ENCODE results near the gene CGB7. TPM values are rescaled to one million over a fixed set of nuclear protein-coding genes. Genes with fewer than 3 reads are reported as not detected.
"Not testable (repeated sequence)": the region's sequence is repeated elsewhere in the genome, so short reads cannot be mapped to it uniquely, and the experiment has no call there.

Gene CGB7
- total RNA-seq, 4 donors from 2014 or later = 0.20 TPM; not detected in 3

GRCh38 chr19:49043548-49043947 is 14.0 kb downstream of the CGB7 start, which contains the start of gene CGB5:
CGB5 (plus strand) TSS chr19:49043848; CDS start chr19:49044210, 362 bp downstream.
- H3K27me3 ChIP-seq; H3K4me3 ChIP-seq; intact Hi-C loops (cut with DNase I; ENCODE audit: low total_unique reads); H3K27ac ChIP-seq; H3K36me3 ChIP-seq; H3K4me1 ChIP-seq; in situ Hi-C loops (cut with MboI; ENCODE audit: low pct_ligation_motif_present in 1 of 4, low pct_unique_long_range_greater_than_20kb in 1 of 4, low sequenced_read_pairs in 3 of 4); H3K9me3 ChIP-seq; DNase-seq: not testable (repeated sequence)
- WGBS, 2 donors (ENCODE audit: low coverage in 1 of 2) = 62% methylated on average over 12 of the region's 15 CpGs; no CpG with 5 or more reads in 1 of the 2 donors

GRCh38 chr19:49042666-49043065 is 14.9 kb downstream of the CGB7 start:
- H3K27me3 ChIP-seq = not testable (repeated sequence)

GRCh38 chr19:49042177-49042576 is 15.4 kb downstream of the CGB7 start:
- Histone ChIP-seq H3K4me3 (no peak overlapping the region), H3K9me3 (no peaks in the 10 kb centered on the region), H3K36me3 (no peaks in the 10 kb centered on the region), H3K4me1 (no peaks in the 10 kb centered on the region), H3K27me3 (no peaks in the 10 kb centered on the region), H3K27ac (no peak overlapping the region)
- WGBS, 2 donors (ENCODE audit: low coverage in 1 of 2) = 70% methylated on average over 17 of the region's 17 CpGs; no CpG with 5 or more reads in 1 of the 2 donors
- in situ Hi-C loops (cut with MboI; ENCODE audit: low pct_ligation_motif_present in 1 of 4, low pct_unique_long_range_greater_than_20kb in 1 of 4, low sequenced_read_pairs in 3 of 4) = no loop called here
- no peak for TF ChIP-seq POLR2AphosphoS5 (IDR thresholded peaks at IDR 0.05)
- intact Hi-C loops (cut with DNase I; ENCODE audit: low total_unique reads) = no loop called here
- no peak for DNase-seq

More at GRCh38 chr19:49042666-49043065, 14.9 kb downstream of the CGB7 start:
- H3K27ac ChIP-seq; H3K9me3 ChIP-seq; in situ Hi-C loops (cut with MboI; ENCODE audit: low pct_ligation_motif_present in 1 of 4, low pct_unique_long_range_greater_than_20kb in 1 of 4, low sequenced_read_pairs in 3 of 4); intact Hi-C loops (cut with DNase I; ENCODE audit: low total_unique reads); DNase-seq; H3K4me3 ChIP-seq; H3K36me3 ChIP-seq; H3K4me1 ChIP-seq: not testable (repeated sequence)
- 60 to 86% methylated on average over 1 to 4 of the region's 4 CpGs for WGBS, 2 donors (ENCODE audit: low coverage in 1 of 2)

- not testable (repeated sequence) for H3K27ac ChIP-seq, DNase-seq
- WGBS, 2 donors (ENCODE audit: low coverage in 1 of 2) = 50% methylated on average over 9 of the region's 9 CpGs; no CpG with 5 or more reads in 1 of the 2 donors
Measured at GRCh38 chr19:49039736-49040135, 17.8 kb downstream of the CGB7 start.

GRCh38 chr19:49038557-49039276 is 18.8 kb downstream of the CGB7 start:
- H3K36me3 ChIP-seq; DNase-seq; in situ Hi-C loops (cut with MboI; ENCODE audit: low pct_ligation_motif_present in 1 of 4, low pct_unique_long_range_greater_than_20kb in 1 of 4, low sequenced_read_pairs in 3 of 4); H3K27me3 ChIP-seq; H3K4me3 ChIP-seq; H3K4me1 ChIP-seq; H3K27ac ChIP-seq; H3K9me3 ChIP-seq; intact Hi-C loops (cut with DNase I; ENCODE audit: low total_unique reads): not testable (repeated sequence)
- 75 to 83% methylated on average over 4 to 26 of the region's 26 CpGs for WGBS, 2 donors (ENCODE audit: low coverage in 1 of 2)

More at GRCh38 chr19:49039736-49040135, 17.8 kb downstream of the CGB7 start:
- H3K4me3 ChIP-seq; H3K4me1 ChIP-seq; in situ Hi-C loops (cut with MboI; ENCODE audit: low pct_ligation_motif_present in 1 of 4, low pct_unique_long_range_greater_than_20kb in 1 of 4, low sequenced_read_pairs in 3 of 4); H3K36me3 ChIP-seq; intact Hi-C loops (cut with DNase I; ENCODE audit: low total_unique reads); H3K27me3 ChIP-seq; H3K9me3 ChIP-seq: not testable (repeated sequence)

- H3K4me3 ChIP-seq; H3K27ac ChIP-seq; intact Hi-C loops (cut with DNase I; ENCODE audit: low total_unique reads); H3K9me3 ChIP-seq; in situ Hi-C loops (cut with MboI; ENCODE audit: low pct_ligation_motif_present in 1 of 4, low pct_unique_long_range_greater_than_20kb in 1 of 4, low sequenced_read_pairs in 3 of 4); H3K4me1 ChIP-seq; DNase-seq; H3K36me3 ChIP-seq; H3K27me3 ChIP-seq: not testable (repeated sequence)
- WGBS, 2 donors (ENCODE audit: low coverage in 1 of 2) = 86% methylated on average over 8 of the region's 8 CpGs; no CpG with 5 or more reads in 1 of the 2 donors
Measured at GRCh38 chr19:49038111-49038510, 19.4 kb downstream of the CGB7 start.

GRCh38 chr19:49036815-49037214 is 20.7 kb downstream of the CGB7 start, which contains the start of gene CGB1:
CGB1 (minus strand) TSS chr19:49036895; CDS start chr19:49036711, 184 bp downstream.
- H3K9me3 ChIP-seq; DNase-seq; H3K27ac ChIP-seq; H3K4me1 ChIP-seq; H3K4me3 ChIP-seq; intact Hi-C loops (cut with DNase I; ENCODE audit: low total_unique reads); H3K36me3 ChIP-seq; H3K27me3 ChIP-seq; in situ Hi-C loops (cut with MboI; ENCODE audit: low pct_ligation_motif_present in 1 of 4, low pct_unique_long_range_greater_than_20kb in 1 of 4, low sequenced_read_pairs in 3 of 4): not testable (repeated sequence)
- TF ChIP-seq CTCF (IDR thresholded peaks at IDR 0.05) = peak in 2 of 5 experiments; percentile 18 to 21
- WGBS, 2 donors (ENCODE audit: low coverage in 1 of 2) = 59% methylated on average over 18 of the region's 18 CpGs; no CpG with 5 or more reads in 1 of the 2 donors

All from transverse colon (tissue), 4 donors.